SK-N-SH (cell line): ENCODE results near the gene OPRM1. TPM values are rescaled to one million over a fixed set of nuclear protein-coding genes. Genes with fewer than 3 reads are reported as not detected.

Experiments used
- CTCF ChIA-PET: fragments of 300-600, 350-600 bp; formaldehyde crosslinking; extraction: SDS; loops from one replicate; lab custom pipeline; 2021; lab: Yijun Ruan, JAX
- POLR2A ChIA-PET: fragments of 350-600 bp; sonication (Branson Sonifier 250); formaldehyde crosslinking; extraction: SDS; loops from one replicate; lab custom pipeline; 2020; ENCODE audit warnings: antibody characterized with exemption, inconsistent platforms; lab: Yijun Ruan, JAX
- DNase-seq: peaks from one replicate; pipeline ENCODE4 v3.0.0; 2012
- H2AFZ ChIP-seq: fragments of 200-600 bp; sonication (generic); 2 replicates; pipeline ENCODE4 v1.8.1; 2016; ENCODE audit warnings: antibody characterized with exemption, mild to moderate bottlenecking, low read depth
- H3F3A ChIP-seq: fragments of 200-600 bp; sonication (generic); replicated peaks from 2 replicates; pipeline ENCODE3; 2016; ENCODE audit warnings: antibody characterized with exemption, mild to moderate bottlenecking; ENCODE audit not compliant: insufficient read depth
- H3K27ac ChIP-seq, 2 experiments: fragments of 200-500 bp in 1 of 2; fragments of 200-600 bp in 1 of 2; sonication (Bioruptor generic) in 1 of 2; sonication (generic), shearing (Covaris generic) in 1 of 2; 2 replicates each; pipeline versions ENCODE4 v1.5.1 to v1.6.1; 2014 to 2016; ENCODE audit warnings: low read depth in 2 of 2, inconsistent platforms in 1 of 2, low read length in 1 of 2, mild to moderate bottlenecking in 1 of 2, mixed read lengths in 1 of 2
- H3K27me3 ChIP-seq: fragments of 200-600 bp; sonication (generic), shearing (Covaris generic); 2 replicates; pipeline ENCODE4 v1.6.1; 2016; ENCODE audit warnings: mixed run types; ENCODE audit not compliant: insufficient read depth
- H3K36me3 ChIP-seq, 2 experiments: fragments of 200-500 bp in 1 of 2; fragments of 200-600 bp in 1 of 2; sonication (Bioruptor generic) in 1 of 2; sonication (generic) in 1 of 2; replicated peaks in 1 of 2; 2 replicates each; pipeline versions ENCODE3 to v1.5.1; 2014 to 2016; ENCODE audit warnings: low read length in 1 of 2, mild to moderate bottlenecking in 1 of 2; ENCODE audit not compliant: insufficient read depth in 2 of 2, control insufficient read depth in 1 of 2
- H3K4me1 ChIP-seq, 2 experiments: fragments of 200-500 bp in 1 of 2; fragments of 200-600 bp in 1 of 2; sonication (Bioruptor generic) in 1 of 2; sonication (generic), shearing (Covaris generic) in 1 of 2; 2 replicates each; pipeline versions ENCODE4 v1.5.1 to v1.6.1; 2014 to 2016; ENCODE audit warnings: low read depth in 1 of 2, low read length in 1 of 2, mixed run types in 1 of 2; ENCODE audit not compliant: insufficient read depth in 2 of 2, control insufficient read depth in 1 of 2
- H3K4me2 ChIP-seq: fragments of 200-600 bp; sonication (generic), shearing (Covaris generic); 2 replicates; pipeline ENCODE4 v1.6.1; 2017; ENCODE audit warnings: mixed run types
- H3K4me3 ChIP-seq, 2 experiments: fragments of 200-500 bp in 1 of 2; fragments of 200-600 bp in 1 of 2; sonication (Bioruptor generic) in 1 of 2; sonication (generic), shearing (Covaris generic) in 1 of 2; 2 replicates each; pipeline versions ENCODE4 v1.5.1 to v1.8.1; 2014 to 2016; ENCODE audit warnings: low read depth in 2 of 2, inconsistent platforms in 1 of 2, low read length in 1 of 2, mild to moderate bottlenecking in 1 of 2, mixed read lengths in 1 of 2, moderate library complexity in 1 of 2
- H3K79me2 ChIP-seq: fragments of 200-600 bp; sonication (generic); 2 replicates; pipeline ENCODE4 v1.8.1; 2017; ENCODE audit warnings: mild to moderate bottlenecking; ENCODE audit not compliant: insufficient read depth
- H3K9ac ChIP-seq: fragments of 200-600 bp; sonication (generic); 2 replicates; pipeline ENCODE4 v1.6.1; 2017; ENCODE audit warnings: mixed run types
- H3K9me2 ChIP-seq: fragments of 200-600 bp; sonication (generic); 2 replicates; pipeline ENCODE4 v1.6.1; 2017; ENCODE audit warnings: mixed run types
- H3K9me3 ChIP-seq: fragments of 200-600 bp; sonication (generic); 2 replicates; pipeline ENCODE4 v1.6.1; 2017; ENCODE audit warnings: mixed run types, mild to moderate bottlenecking, moderate library complexity
- H4K20me1 ChIP-seq: fragments of 200-600 bp; sonication (generic); 2 replicates; pipeline ENCODE4 v1.6.1; 2017; ENCODE audit warnings: mild to moderate bottlenecking, mixed run types; ENCODE audit not compliant: insufficient read depth
- CHD2 ChIP-seq: fragments of 150-350 bp; IDR thresholded peaks from 2 replicates; pipeline ENCODE4 v1.6.1; 2018; ENCODE audit warnings: low read length; ENCODE audit not compliant: partially characterized antibody
- EZH2phosphoT487 ChIP-seq: fragments of 200-600 bp; sonication (generic); IDR thresholded peaks from 2 replicates; pipeline ENCODE4 v1.6.1; 2017; ENCODE audit warnings: low read depth, mixed run types, mild to moderate bottlenecking, antibody characterized with exemption, moderate library complexity, borderline replicate concordance
- FOXJ3 ChIP-seq: sonication (generic); formaldehyde crosslinking; IDR thresholded peaks from 2 replicates; pipeline ENCODE4 v1.5.1; 2020; ENCODE audit warnings: mild to moderate bottlenecking, missing genetic modification reagents
- GABPA ChIP-seq: IDR thresholded peaks from 2 replicates; pipeline ENCODE4 v1.4.0; 2012; ENCODE audit warnings: low read depth, mild to moderate bottlenecking
- MXI1 ChIP-seq: IDR thresholded peaks from 2 replicates; pipeline ENCODE4 v1.6.1; 2012; ENCODE audit warnings: mild to moderate bottlenecking, low read depth, low read length, improper control_type of control experiment
- NFIC ChIP-seq: IDR thresholded peaks from 2 replicates; pipeline ENCODE4 v1.4.0; 2012; ENCODE audit warnings: borderline replicate concordance
- NRF1 ChIP-seq: IDR thresholded peaks from 2 replicates; pipeline ENCODE4 v1.6.1; 2012; ENCODE audit warnings: low read depth, mild to moderate bottlenecking, low read length
- POLR2AphosphoS5 ChIP-seq: IDR thresholded peaks from 2 replicates; pipeline ENCODE4 v1.6.1; 2012; ENCODE audit warnings: low read depth, low read length
- RAD21 ChIP-seq: IDR thresholded peaks from 2 replicates; pipeline ENCODE4 v1.6.1; 2012; ENCODE audit warnings: mild to moderate bottlenecking, low read length
- RCOR1 ChIP-seq: fragments of 150-350 bp; IDR thresholded peaks from 2 replicates; pipeline ENCODE4 v1.6.1; 2017; ENCODE audit warnings: antibody characterized with exemption, low read length
- RFX5 ChIP-seq: IDR thresholded peaks from 2 replicates; pipeline ENCODE4 v1.6.1; 2012; ENCODE audit warnings: mild to moderate bottlenecking, improper control_type of control experiment, low read length
- RXRA ChIP-seq: IDR thresholded peaks from 2 replicates; pipeline ENCODE4 v1.4.0; 2012; ENCODE audit warnings: low read depth, mild to moderate bottlenecking, borderline replicate concordance
- SIN3A ChIP-seq: IDR thresholded peaks from 2 replicates; pipeline ENCODE4 v1.6.1; 2012; ENCODE audit warnings: low read depth, mild to moderate bottlenecking, low read length, moderate library complexity, borderline replicate concordance
- SMC3 ChIP-seq: IDR thresholded peaks from 2 replicates; pipeline ENCODE4 v1.6.1; 2012; ENCODE audit warnings: low read depth, low read length, improper control_type of control experiment
- TCF12 ChIP-seq: IDR thresholded peaks from 2 replicates; pipeline ENCODE4 v1.4.0; 2012
- TEAD4 ChIP-seq: IDR thresholded peaks from 2 replicates; pipeline ENCODE4 v1.4.0; 2012; ENCODE audit warnings: mild to moderate bottlenecking, borderline replicate concordance; ENCODE audit not compliant: insufficient read depth
- WGBS: methylation state at CpG from one replicate; pipeline ENCODE4 v1.1.6; 2017; ENCODE audit warnings: low lambda C conversion rate; 5-methylcytosine and 5-hydroxymethylcytosine counted together
- polyA plus RNA-seq, 3 experiments: library from polyadenylated mRNA; depleted of rRNA; stranded (reverse); fragments of >200 nt; gene quantifications; 2 replicates each; pipeline ENCODE4 v1.2.3, GENCODE V29; 2012
- TF ChIP-seq, protein P1 (sequence below): IDR thresholded peaks from 2 replicates; pipeline ENCODE4 v1.4.0; 2012; ENCODE audit warnings: low read depth, borderline replicate concordance
- TF ChIP-seq, protein P2 (sequence below): fragments of 150-350 bp; IDR thresholded peaks from 2 replicates; pipeline ENCODE4 v1.6.1; 2016; ENCODE audit warnings: mild to moderate bottlenecking, low read depth, low read length
- TF ChIP-seq, protein P3 (sequence below): fragments of 150-350 bp; IDR thresholded peaks from 2 replicates; pipeline ENCODE4 v1.6.1; 2017; ENCODE audit warnings: antibody characterized with exemption, low read length, low read depth, borderline replicate concordance

OPRM1 gene
- polyA plus RNA-seq, 1 of the 3 experiments (the other 2 are of a cell fraction), result 0.15 TPM

GRCh38 chr6:154157082-154157481, 118.0 kb downstream of the OPRM1 start:
- Histone ChIP-seq H3K79me2 (no peaks in the 10 kb centered on the region), H3K27ac (no peak overlapping the region), H3K4me3 (no peak overlapping the region), H3K4me1 (no peaks in the 10 kb centered on the region; a peak in 1 of 4 replicates), H3K36me3 (no peaks in the 10 kb centered on the region), H3K4me2 (no peak overlapping the region), H2AFZ (no peak overlapping the region), H3F3A (no peaks in the 10 kb centered on the region), H3K9me2 (no peaks in the 10 kb centered on the region), H4K20me1 (no peaks in the 10 kb centered on the region), H3K27me3 (no peaks in the 10 kb centered on the region), H3K9ac (no peak overlapping the region), H3K9me3 (no peaks in the 10 kb centered on the region)
- DNase-seq, result no peak
- ChIA-PET CTCF (interaction anchor here (0.7 to 3.4 kb wide), 5 partner anchors 10 to 213 kb away, joined by 3 to 16 read pairs (median 4); no protein-coding TSS in a partner anchor), POLR2A (no interaction called here)
- TF ChIP-seq FOXJ3 (CRISPR knock-in tag), result no peak
- TF ChIP-seq TEAD4, result no peak
- no peak for TF ChIP-seq MXI1
- no peak for TF ChIP-seq RXRA
- TF ChIP-seq NFIC, result no peak
- no peak for TF ChIP-seq RFX5
- TF ChIP-seq RAD21, result no peak
- 61% methylated on average over 4 of the region's 4 CpGs for WGBS

DNA sequence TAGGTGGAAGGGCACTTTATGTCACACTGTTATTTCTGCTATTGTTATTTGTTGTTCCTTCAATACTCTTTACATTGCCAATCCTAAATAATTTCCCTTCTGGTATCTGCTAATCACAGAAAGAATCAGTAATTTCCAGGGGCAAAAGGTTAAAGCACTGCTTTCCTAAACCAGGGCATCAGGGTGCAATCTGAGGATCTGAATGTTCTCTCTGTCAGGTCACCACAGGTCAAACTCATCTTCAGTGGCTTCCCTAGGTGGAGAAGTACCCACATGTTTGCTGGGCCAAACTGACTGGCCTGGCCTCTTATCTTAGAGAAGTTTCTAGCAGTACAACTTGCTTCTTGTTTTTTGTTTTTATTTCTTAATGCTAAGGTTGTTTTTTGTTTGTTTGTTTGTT, 118.7 kb downstream of the OPRM1 start:
- Histone ChIP-seq H3K36me3 (no peaks in the 10 kb centered on the region), H3K9me3 (no peaks in the 10 kb centered on the region), H3K4me2 (no peak overlapping the region), H2AFZ (no peak overlapping the region), H3K9me2 (no peaks in the 10 kb centered on the region), H3F3A (no peaks in the 10 kb centered on the region), H3K9ac (no peak overlapping the region), H4K20me1 (no peaks in the 10 kb centered on the region), H3K4me3 (no peak overlapping the region), H3K27me3 (no peaks in the 10 kb centered on the region), H3K4me1 (no peaks in the 10 kb centered on the region; a peak in 1 of 4 replicates), H3K27ac (no peak overlapping the region), H3K79me2 (no peaks in the 10 kb centered on the region)
- ChIA-PET POLR2A (no interaction called here), CTCF (interaction anchor here (1.0 to 3.4 kb wide), 4 partner anchors 120 to 518 kb away, joined by 3 to 16 read pairs (median 6); no protein-coding TSS in a partner anchor)
- TF ChIP-seq, protein P1, sequence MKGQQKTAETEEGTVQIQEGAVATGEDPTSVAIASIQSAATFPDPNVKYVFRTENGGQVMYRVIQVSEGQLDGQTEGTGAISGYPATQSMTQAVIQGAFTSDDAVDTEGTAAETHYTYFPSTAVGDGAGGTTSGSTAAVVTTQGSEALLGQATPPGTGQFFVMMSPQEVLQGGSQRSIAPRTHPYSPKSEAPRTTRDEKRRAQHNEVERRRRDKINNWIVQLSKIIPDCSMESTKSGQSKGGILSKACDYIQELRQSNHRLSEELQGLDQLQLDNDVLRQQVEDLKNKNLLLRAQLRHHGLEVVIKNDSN, result no peak
- no peak for TF ChIP-seq EZH2phosphoT487
- no peak for TF ChIP-seq RXRA
- no peak for TF ChIP-seq MXI1
- TF ChIP-seq, protein P2, sequence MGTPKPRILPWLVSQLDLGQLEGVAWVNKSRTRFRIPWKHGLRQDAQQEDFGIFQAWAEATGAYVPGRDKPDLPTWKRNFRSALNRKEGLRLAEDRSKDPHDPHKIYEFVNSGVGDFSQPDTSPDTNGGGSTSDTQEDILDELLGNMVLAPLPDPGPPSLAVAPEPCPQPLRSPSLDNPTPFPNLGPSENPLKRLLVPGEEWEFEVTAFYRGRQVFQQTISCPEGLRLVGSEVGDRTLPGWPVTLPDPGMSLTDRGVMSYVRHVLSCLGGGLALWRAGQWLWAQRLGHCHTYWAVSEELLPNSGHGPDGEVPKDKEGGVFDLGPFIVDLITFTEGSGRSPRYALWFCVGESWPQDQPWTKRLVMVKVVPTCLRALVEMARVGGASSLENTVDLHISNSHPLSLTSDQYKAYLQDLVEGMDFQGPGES, result no peak
- TF ChIP-seq SIN3A, result no peak
- TF ChIP-seq SMC3, result no peak
- no peak for TF ChIP-seq FOXJ3 (CRISPR knock-in tag)
- no peak for TF ChIP-seq NRF1
- TF ChIP-seq TCF12, result no peak
- no peak for TF ChIP-seq CHD2
- TF ChIP-seq, protein P3, sequence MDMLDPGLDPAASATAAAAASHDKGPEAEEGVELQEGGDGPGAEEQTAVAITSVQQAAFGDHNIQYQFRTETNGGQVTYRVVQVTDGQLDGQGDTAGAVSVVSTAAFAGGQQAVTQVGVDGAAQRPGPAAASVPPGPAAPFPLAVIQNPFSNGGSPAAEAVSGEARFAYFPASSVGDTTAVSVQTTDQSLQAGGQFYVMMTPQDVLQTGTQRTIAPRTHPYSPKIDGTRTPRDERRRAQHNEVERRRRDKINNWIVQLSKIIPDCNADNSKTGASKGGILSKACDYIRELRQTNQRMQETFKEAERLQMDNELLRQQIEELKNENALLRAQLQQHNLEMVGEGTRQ, result no peak
- TF ChIP-seq RFX5, result no peak
- TF ChIP-seq RCOR1, result no peak
- no peak for TF ChIP-seq POLR2AphosphoS5
- no peak for TF ChIP-seq GABPA
- DNase-seq, result no peak
